ENCODE measurements around the gene CDC42EP3. TPM values are rescaled to one million over a fixed set of nuclear protein-coding genes. Genes with fewer than 3 reads are reported as not detected.

CDC42EP3 gene
- polyA plus RNA-seq, 2 of the 4 experiments (the other 2 are of a cell fraction), result 23.8 to 39.1 TPM

GRCh38 chr2:37671816-37672103 lies 318 bp upstream of the CDC42EP3 start:
- ChIA-PET CTCF (interaction anchor here (0.5 to 4.2 kb wide), 11 partner anchors 8 to 272 kb away, joined by 3 to 34 read pairs (median 3); no protein-coding TSS in a partner anchor), POLR2A (interaction anchor here (0.8 to 1.7 kb wide), 17 partner anchors 13 to 212 kb away, joined by 3 to 15 read pairs (median 4); no protein-coding TSS in a partner anchor)
- 0 out of 2 replicates have a peak, but pooled peaks have one; percentile 8 for TF ChIP-seq MAX (IDR thresholded peaks at IDR 0.05)
- no peak for TF ChIP-seq POLR2AphosphoS2 (conservative IDR thresholded peaks at IDR 0.05; ENCODE audit: low read length)
- no peak for TF ChIP-seq FOSL2 (IDR thresholded peaks at IDR 0.05)
- TF ChIP-seq FOSL2 (CRISPR knock-in tag; IDR thresholded peaks at IDR 0.05), result no peak
- TF ChIP-seq GATA3 (IDR thresholded peaks at IDR 0.05; ENCODE audit: borderline replicate concordance), result peak; percentile 20; the same call in 1 of the 2 replicates
- 0 out of 2 replicates have a peak, but pooled peaks have one; percentile 3 for TF ChIP-seq PBX3 (IDR thresholded peaks at IDR 0.05)
- no peak for TF ChIP-seq EHF (CRISPR knock-in tag; IDR thresholded peaks at IDR 0.05)
- no peak for TF ChIP-seq ESRRA (IDR thresholded peaks at IDR 0.05; ENCODE audit: borderline replicate concordance, low read length)
- TF ChIP-seq NFE2L2 (conservative IDR thresholded peaks at IDR 0.05; ENCODE audit: low read length), result no peak
- TF ChIP-seq SMC3 (IDR thresholded peaks at IDR 0.05), result no peak
- no peak for TF ChIP-seq CTCF (IDR thresholded peaks at IDR 0.05)
- TF ChIP-seq JUN (IDR thresholded peaks at IDR 0.05), result peak in 1 of 2 experiments; percentile 19; a peak in 1 of 5 replicates
- Histone ChIP-seq H3K27ac (peak overlapping the region; percentile 92 to 98), H3K4me3 (peak overlapping the region; percentile 75), H3K4me2 (peak overlapping the region; percentile 78), H3K9me3 (no peaks in the 10 kb centered on the region), H3K4me1 (peaks cover 60% of the 10 kb centered on the region)
- FAIRE-seq (no peak), DNase-seq (ENCODE audit: low read depth in 1 of 2, low spot score in 1 of 2) (peak in 1 of 2 experiments; percentile 67), ATAC-seq (peak; percentile 33 to 47)
- WGBS (ENCODE audit: missing lambda C conversion rate), result no CpG with 5 or more reads among the region's 29 CpGs

GRCh38 chr2:37670378-37671008 lies 949 bp downstream of the CDC42EP3 start:
- Histone ChIP-seq H3K4me2 (peak overlapping the region; percentile 78), H3K9me3 (no peaks in the 10 kb centered on the region), H3K27ac (peak overlapping the region; percentile 92 to 98), H3K4me3 (peak overlapping the region; percentile 75), H3K4me1 (peaks cover 51% of the 10 kb centered on the region)
- WGBS (ENCODE audit: missing lambda C conversion rate), result 12% methylated on average over 11 of the region's 11 CpGs
- ATAC-seq (no peak), DNase-seq (ENCODE audit: low read depth in 1 of 2, low spot score in 1 of 2) (no peak), FAIRE-seq (no peak)
- POLR2A ChIA-PET, result interaction anchor here (0.6 to 1.2 kb wide), 10 partner anchors 18 to 593 kb away, joined by 3 to 6 read pairs (median 3); no protein-coding TSS in a partner anchor
- TF ChIP-seq USF2 (IDR thresholded peaks at IDR 0.05) (no peak), MAX (IDR thresholded peaks at IDR 0.05) (no peak), SMC3 (IDR thresholded peaks at IDR 0.05) (no peak), RNF2 (IDR thresholded peaks at IDR 0.05; ENCODE audit: borderline replicate concordance, low read depth) (0 out of 2 replicates have a peak, but pooled peaks have one; percentile 9)
- CTCF ChIA-PET, result interaction anchor here (1.0 to 4.2 kb wide), 7 partner anchors 12 to 273 kb away, joined by 3 to 34 read pairs (median 7); no protein-coding TSS in a partner anchor

- Histone ChIP-seq H3K4me3 (peak overlapping the region; percentile 75), H3K27ac (peak overlapping the region; percentile 92 to 98; a peak in 4 of 6 replicates), H3K4me1 (peaks cover 52% of the 10 kb centered on the region), H3K4me2 (peak overlapping the region; percentile 78), H3K9me3 (no peaks in the 10 kb centered on the region)
- ChIA-PET CTCF (interaction anchor here (0.7 to 4.2 kb wide), 7 partner anchors 11 to 332 kb away, joined by 3 to 34 read pairs (median 7); no protein-coding TSS in a partner anchor), POLR2A (no interaction called here)
- ATAC-seq, result no peak
- no peak for DNase-seq (ENCODE audit: low read depth in 1 of 2, low spot score in 1 of 2)
- 81% methylated on average over 3 of the region's 3 CpGs for WGBS (ENCODE audit: missing lambda C conversion rate)
- FAIRE-seq, result no peak
- no peak for TF ChIP-seq HDAC2 (IDR thresholded peaks at IDR 0.05)
- no peak for TF ChIP-seq FOXS1 (CRISPR knock-in tag; IDR thresholded peaks at IDR 0.05)
Measured at GRCh38 chr2:37669446-37669845, 2.0 kb downstream of the CDC42EP3 start.

All from A549 (cell line).